WTC11 (cell line): Measurements from ENCODE around the gene FGR. TPM values are rescaled to one million over a fixed set of nuclear protein-coding genes. Genes with fewer than 3 reads are reported as not detected.

Experiments used
- ATAC-seq: fragments of 200-7000 bp; cut with Tn5 transposase; 2 replicates; pipeline ENCODE4 v1.10.0; 2021; ENCODE audit warnings: mild to moderate bottlenecking, moderate library complexity
- CTCF ChIA-PET: fragments of 300-600 bp; sonication (Branson Sonifier 250); formaldehyde crosslinking; loops from one replicate; lab custom pipeline; 2021; ENCODE audit warnings: antibody characterized with exemption; lab: Charles Lee
- POLR2A ChIA-PET: fragments of 350-600 bp; sonication (Branson Sonifier 250); formaldehyde crosslinking; loops from one replicate; lab custom pipeline; 2021; ENCODE audit warnings: antibody characterized with exemption; lab: Charles Lee
- DNase-seq: peaks from one replicate; pipeline ENCODE4 v3.0.0; 2021; ENCODE audit warnings: low spot score
- H3K27ac Mint-ChIP-seq: 2 replicates; pipeline ENCODE4 v1.8.0; 2021; ENCODE audit warnings: mixed read lengths
- H3K27me3 Mint-ChIP-seq: 2 replicates; pipeline ENCODE4 v1.8.0; 2021; ENCODE audit warnings: low read depth, mild to moderate bottlenecking, moderate library complexity, mixed read lengths
- H3K36me3 Mint-ChIP-seq: 2 replicates; pipeline ENCODE4 v1.8.0; 2021; ENCODE audit warnings: mixed read lengths
- H3K4me1 Mint-ChIP-seq: 2 replicates; pipeline ENCODE4 v1.8.0; 2022; ENCODE audit warnings: mixed read lengths
- H3K4me3 Mint-ChIP-seq: 2 replicates; pipeline ENCODE4 v1.8.0; 2021; ENCODE audit warnings: mild to moderate bottlenecking, moderate library complexity, mixed read lengths
- H3K9me3 Mint-ChIP-seq: 2 replicates; pipeline ENCODE4 v1.8.0; 2021; ENCODE audit warnings: mixed read lengths
- CREB1 ChIP-seq: sonication (generic); formaldehyde crosslinking; IDR thresholded peaks from 2 replicates; pipeline ENCODE4 v1.8.0; 2023; ENCODE audit warnings: mild to moderate bottlenecking, missing genetic modification reagents
- FOXK1 ChIP-seq: sonication (generic); formaldehyde crosslinking; IDR thresholded peaks from 2 replicates; pipeline ENCODE4 v1.8.0; 2022; ENCODE audit warnings: mild to moderate bottlenecking, moderate library complexity, missing genetic modification reagents
- GABPB1 ChIP-seq: sonication (generic); formaldehyde crosslinking; IDR thresholded peaks from 2 replicates; pipeline ENCODE4 v1.8.1; 2023; ENCODE audit warnings: mild to moderate bottlenecking, missing genetic modification reagents
- JAZF1 ChIP-seq: fragments of 250-450 bp; sonication (Bioruptor Pico); IDR thresholded peaks from 2 replicates; pipeline ENCODE4 v1.9.0; 2021; ENCODE audit warnings: moderate library complexity, mild to moderate bottlenecking, inconsistent platforms
- JUN ChIP-seq: sonication (generic); formaldehyde crosslinking; IDR thresholded peaks from 2 replicates; pipeline ENCODE4 v1.8.0; 2023; ENCODE audit warnings: mild to moderate bottlenecking, missing genetic modification reagents
- MYBL2 ChIP-seq: sonication (generic); formaldehyde crosslinking; IDR thresholded peaks from 2 replicates; pipeline ENCODE4 v1.8.1; 2023; ENCODE audit warnings: mild to moderate bottlenecking, moderate library complexity, missing genetic modification reagents
- NFATC4 ChIP-seq: fragments of 250-450 bp; sonication (Bioruptor Pico); IDR thresholded peaks from 2 replicates; pipeline ENCODE4 v1.9.0; 2021; ENCODE audit warnings: mild to moderate bottlenecking
- NR2C2 ChIP-seq: sonication (generic); formaldehyde crosslinking; IDR thresholded peaks from 2 replicates; pipeline ENCODE4 v1.8.0; 2022; ENCODE audit warnings: mild to moderate bottlenecking, missing genetic modification reagents
- NR3C1 ChIP-seq: sonication (generic); formaldehyde crosslinking; conservative IDR thresholded peaks from 2 replicates; pipeline ENCODE4 v1.8.1; 2023; ENCODE audit warnings: low read depth, mild to moderate bottlenecking, missing genetic modification reagents
- SMAD3 ChIP-seq: sonication (generic); formaldehyde crosslinking; IDR thresholded peaks from 2 replicates; pipeline ENCODE4 v1.8.0; 2022; ENCODE audit warnings: missing genetic modification reagents, mild to moderate bottlenecking, borderline replicate concordance
- SP1 ChIP-seq: sonication (generic); formaldehyde crosslinking; conservative IDR thresholded peaks from 2 replicates; pipeline ENCODE4 v1.8.1; 2022; ENCODE audit warnings: missing genetic modification reagents
- TEAD1 ChIP-seq: sonication (generic); formaldehyde crosslinking; IDR thresholded peaks from 2 replicates; pipeline ENCODE4 v1.8.0; 2022; ENCODE audit warnings: mild to moderate bottlenecking, missing genetic modification reagents
- TP53 ChIP-seq: sonication (generic); formaldehyde crosslinking; IDR thresholded peaks from 2 replicates; pipeline ENCODE4 v1.8.1; 2023; ENCODE audit warnings: mild to moderate bottlenecking, missing genetic modification reagents
- ZNF138 ChIP-seq: sonication (generic); formaldehyde crosslinking; conservative IDR thresholded peaks from 2 replicates; pipeline ENCODE4 v1.8.1; 2022; ENCODE audit warnings: mild to moderate bottlenecking, moderate library complexity, missing genetic modification reagents
- ZNF232 ChIP-seq: sonication (generic); formaldehyde crosslinking; IDR thresholded peaks from 2 replicates; pipeline ENCODE4 v1.8.0; 2022; ENCODE audit warnings: mild to moderate bottlenecking, missing genetic modification reagents
- ZNF416 ChIP-seq: fragments of 250-450 bp; sonication (Bioruptor Pico); IDR thresholded peaks from 2 replicates; pipeline ENCODE4 v1.9.0; 2021; ENCODE audit warnings: mild to moderate bottlenecking, inconsistent platforms
- ZNF423 ChIP-seq: fragments of 250-450 bp; sonication (Bioruptor Pico); IDR thresholded peaks from 2 replicates; pipeline ENCODE4 v2.1.2; 2022; ENCODE audit warnings: mild to moderate bottlenecking, moderate library complexity
- total RNA-seq: library from RNA; stranded (reverse); gene quantifications from 3 replicates; pipeline ENCODE4 v1.2.3, GENCODE V29; 2021
- TF ChIP-seq, protein P1 (sequence below): sonication (generic); formaldehyde crosslinking; IDR thresholded peaks from 2 replicates; pipeline ENCODE4 v1.8.0; 2022; ENCODE audit warnings: mild to moderate bottlenecking, missing genetic modification reagents
- TF ChIP-seq, protein P2 (sequence below): fragments of 200-600 bp; IDR thresholded peaks from 2 replicates; pipeline ENCODE4 v1.8.0; 2022; ENCODE audit warnings: antibody characterized with exemption
- TF ChIP-seq, protein P3 (sequence below): sonication (generic); formaldehyde crosslinking; IDR thresholded peaks from 2 replicates; pipeline ENCODE4 v1.8.1; 2023; ENCODE audit warnings: mild to moderate bottlenecking, missing genetic modification reagents, moderate library complexity
- TF ChIP-seq, protein P4 (sequence below): sonication (generic); formaldehyde crosslinking; IDR thresholded peaks from 2 replicates; pipeline ENCODE4 v1.8.1; 2022; ENCODE audit warnings: mild to moderate bottlenecking, missing genetic modification reagents, moderate library complexity, borderline replicate concordance
- TF ChIP-seq, protein P5 (sequence below): sonication (generic); formaldehyde crosslinking; IDR thresholded peaks from 2 replicates; pipeline ENCODE4 v1.8.1; 2023; ENCODE audit warnings: mild to moderate bottlenecking, missing genetic modification reagents, moderate library complexity
- TF ChIP-seq, protein P6 (sequence below): sonication (generic); formaldehyde crosslinking; IDR thresholded peaks from 2 replicates; pipeline ENCODE4 v1.8.1; 2023; ENCODE audit warnings: mild to moderate bottlenecking, missing genetic modification reagents, borderline replicate concordance
- TF ChIP-seq, protein P7 (sequence below): fragments of 250-450 bp; sonication (Bioruptor Pico); IDR thresholded peaks from 2 replicates; pipeline ENCODE4 v1.9.0; 2021; ENCODE audit warnings: mild to moderate bottlenecking
- TF ChIP-seq, protein P8 (sequence below): fragments of 250-450 bp; sonication (Bioruptor Pico); IDR thresholded peaks from 2 replicates; pipeline ENCODE4 v1.9.0; 2021; ENCODE audit warnings: mild to moderate bottlenecking

Gene FGR
- total RNA-seq, 1 experiment from 2014 or later, result 0.77 TPM

DNA sequence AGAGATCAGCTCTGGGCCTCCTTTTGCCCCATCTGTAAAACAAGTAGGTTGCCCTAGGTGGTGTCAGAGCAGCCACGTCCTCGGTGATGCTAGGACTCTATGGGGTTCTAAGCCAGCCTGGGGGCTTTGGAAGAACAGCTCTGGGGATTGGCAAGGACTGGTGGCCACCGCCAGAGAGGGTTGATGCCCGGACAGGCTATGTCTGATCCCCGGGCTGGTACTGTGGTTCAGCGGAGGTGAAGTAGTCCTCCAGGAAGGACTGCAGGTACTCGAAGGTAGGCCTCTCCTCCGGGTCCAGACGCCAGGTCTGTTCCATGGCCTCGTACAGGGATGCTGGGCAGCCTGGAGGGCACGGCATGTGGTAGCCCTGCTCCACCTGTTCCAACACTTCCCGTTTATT is 22.3 kb downstream of the FGR start:
- no peaks in the 10 kb centered on the region for H3K9me3 Mint-ChIP-seq
- no peak for DNase-seq
- POLR2A ChIA-PET, result no interaction called here
- no peak overlapping the region for H3K4me3 Mint-ChIP-seq
- TF ChIP-seq ZNF423 (CRISPR knock-in tag) (no peak), MYBL2 (no peak), TEAD1 (no peak), NFATC4 (CRISPR knock-in tag) (no peak), NR2C2 (CRISPR knock-in tag) (no peak), NR3C1 (CRISPR knock-in tag) (no peak), ZNF416 (CRISPR knock-in tag) (no peak), TP53 (no peak), CREB1 (CRISPR knock-in tag) (no peak)
- TF ChIP-seq, protein P1, sequence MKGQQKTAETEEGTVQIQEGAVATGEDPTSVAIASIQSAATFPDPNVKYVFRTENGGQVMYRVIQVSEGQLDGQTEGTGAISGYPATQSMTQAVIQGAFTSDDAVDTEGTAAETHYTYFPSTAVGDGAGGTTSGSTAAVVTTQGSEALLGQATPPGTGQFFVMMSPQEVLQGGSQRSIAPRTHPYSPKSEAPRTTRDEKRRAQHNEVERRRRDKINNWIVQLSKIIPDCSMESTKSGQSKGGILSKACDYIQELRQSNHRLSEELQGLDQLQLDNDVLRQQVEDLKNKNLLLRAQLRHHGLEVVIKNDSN (CRISPR knock-in tag), result no peak
- TF ChIP-seq, protein P2, sequence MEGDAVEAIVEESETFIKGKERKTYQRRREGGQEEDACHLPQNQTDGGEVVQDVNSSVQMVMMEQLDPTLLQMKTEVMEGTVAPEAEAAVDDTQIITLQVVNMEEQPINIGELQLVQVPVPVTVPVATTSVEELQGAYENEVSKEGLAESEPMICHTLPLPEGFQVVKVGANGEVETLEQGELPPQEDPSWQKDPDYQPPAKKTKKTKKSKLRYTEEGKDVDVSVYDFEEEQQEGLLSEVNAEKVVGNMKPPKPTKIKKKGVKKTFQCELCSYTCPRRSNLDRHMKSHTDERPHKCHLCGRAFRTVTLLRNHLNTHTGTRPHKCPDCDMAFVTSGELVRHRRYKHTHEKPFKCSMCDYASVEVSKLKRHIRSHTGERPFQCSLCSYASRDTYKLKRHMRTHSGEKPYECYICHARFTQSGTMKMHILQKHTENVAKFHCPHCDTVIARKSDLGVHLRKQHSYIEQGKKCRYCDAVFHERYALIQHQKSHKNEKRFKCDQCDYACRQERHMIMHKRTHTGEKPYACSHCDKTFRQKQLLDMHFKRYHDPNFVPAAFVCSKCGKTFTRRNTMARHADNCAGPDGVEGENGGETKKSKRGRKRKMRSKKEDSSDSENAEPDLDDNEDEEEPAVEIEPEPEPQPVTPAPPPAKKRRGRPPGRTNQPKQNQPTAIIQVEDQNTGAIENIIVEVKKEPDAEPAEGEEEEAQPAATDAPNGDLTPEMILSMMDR, result no peak
- TF ChIP-seq, protein P3, sequence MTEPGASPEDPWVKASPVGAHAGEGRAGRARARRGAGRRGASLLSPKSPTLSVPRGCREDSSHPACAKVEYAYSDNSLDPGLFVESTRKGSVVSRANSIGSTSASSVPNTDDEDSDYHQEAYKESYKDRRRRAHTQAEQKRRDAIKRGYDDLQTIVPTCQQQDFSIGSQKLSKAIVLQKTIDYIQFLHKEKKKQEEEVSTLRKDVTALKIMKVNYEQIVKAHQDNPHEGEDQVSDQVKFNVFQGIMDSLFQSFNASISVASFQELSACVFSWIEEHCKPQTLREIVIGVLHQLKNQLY (CRISPR knock-in tag), result no peak
- TF ChIP-seq, protein P4, sequence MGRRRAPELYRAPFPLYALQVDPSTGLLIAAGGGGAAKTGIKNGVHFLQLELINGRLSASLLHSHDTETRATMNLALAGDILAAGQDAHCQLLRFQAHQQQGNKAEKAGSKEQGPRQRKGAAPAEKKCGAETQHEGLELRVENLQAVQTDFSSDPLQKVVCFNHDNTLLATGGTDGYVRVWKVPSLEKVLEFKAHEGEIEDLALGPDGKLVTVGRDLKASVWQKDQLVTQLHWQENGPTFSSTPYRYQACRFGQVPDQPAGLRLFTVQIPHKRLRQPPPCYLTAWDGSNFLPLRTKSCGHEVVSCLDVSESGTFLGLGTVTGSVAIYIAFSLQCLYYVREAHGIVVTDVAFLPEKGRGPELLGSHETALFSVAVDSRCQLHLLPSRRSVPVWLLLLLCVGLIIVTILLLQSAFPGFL (CRISPR knock-in tag), result no peak
- TF ChIP-seq, protein P5, sequence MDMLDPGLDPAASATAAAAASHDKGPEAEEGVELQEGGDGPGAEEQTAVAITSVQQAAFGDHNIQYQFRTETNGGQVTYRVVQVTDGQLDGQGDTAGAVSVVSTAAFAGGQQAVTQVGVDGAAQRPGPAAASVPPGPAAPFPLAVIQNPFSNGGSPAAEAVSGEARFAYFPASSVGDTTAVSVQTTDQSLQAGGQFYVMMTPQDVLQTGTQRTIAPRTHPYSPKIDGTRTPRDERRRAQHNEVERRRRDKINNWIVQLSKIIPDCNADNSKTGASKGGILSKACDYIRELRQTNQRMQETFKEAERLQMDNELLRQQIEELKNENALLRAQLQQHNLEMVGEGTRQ (CRISPR knock-in tag), result no peak
- TF ChIP-seq, protein P6, sequence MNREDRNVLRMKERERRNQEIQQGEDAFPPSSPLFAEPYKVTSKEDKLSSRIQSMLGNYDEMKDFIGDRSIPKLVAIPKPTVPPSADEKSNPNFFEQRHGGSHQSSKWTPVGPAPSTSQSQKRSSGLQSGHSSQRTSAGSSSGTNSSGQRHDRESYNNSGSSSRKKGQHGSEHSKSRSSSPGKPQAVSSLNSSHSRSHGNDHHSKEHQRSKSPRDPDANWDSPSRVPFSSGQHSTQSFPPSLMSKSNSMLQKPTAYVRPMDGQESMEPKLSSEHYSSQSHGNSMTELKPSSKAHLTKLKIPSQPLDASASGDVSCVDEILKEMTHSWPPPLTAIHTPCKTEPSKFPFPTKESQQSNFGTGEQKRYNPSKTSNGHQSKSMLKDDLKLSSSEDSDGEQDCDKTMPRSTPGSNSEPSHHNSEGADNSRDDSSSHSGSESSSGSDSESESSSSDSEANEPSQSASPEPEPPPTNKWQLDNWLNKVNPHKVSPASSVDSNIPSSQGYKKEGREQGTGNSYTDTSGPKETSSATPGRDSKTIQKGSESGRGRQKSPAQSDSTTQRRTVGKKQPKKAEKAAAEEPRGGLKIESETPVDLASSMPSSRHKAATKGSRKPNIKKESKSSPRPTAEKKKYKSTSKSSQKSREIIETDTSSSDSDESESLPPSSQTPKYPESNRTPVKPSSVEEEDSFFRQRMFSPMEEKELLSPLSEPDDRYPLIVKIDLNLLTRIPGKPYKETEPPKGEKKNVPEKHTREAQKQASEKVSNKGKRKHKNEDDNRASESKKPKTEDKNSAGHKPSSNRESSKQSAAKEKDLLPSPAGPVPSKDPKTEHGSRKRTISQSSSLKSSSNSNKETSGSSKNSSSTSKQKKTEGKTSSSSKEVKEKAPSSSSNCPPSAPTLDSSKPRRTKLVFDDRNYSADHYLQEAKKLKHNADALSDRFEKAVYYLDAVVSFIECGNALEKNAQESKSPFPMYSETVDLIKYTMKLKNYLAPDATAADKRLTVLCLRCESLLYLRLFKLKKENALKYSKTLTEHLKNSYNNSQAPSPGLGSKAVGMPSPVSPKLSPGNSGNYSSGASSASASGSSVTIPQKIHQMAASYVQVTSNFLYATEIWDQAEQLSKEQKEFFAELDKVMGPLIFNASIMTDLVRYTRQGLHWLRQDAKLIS (CRISPR knock-in tag), result no peak
- TF ChIP-seq, all 79 proteins: peak for 0
- H3K36me3 Mint-ChIP-seq, result no peaks in the 10 kb centered on the region
- ATAC-seq, result no peak
- H3K27ac Mint-ChIP-seq, result no peak overlapping the region
- peaks cover 17% of the 10 kb centered on the region for H3K4me1 Mint-ChIP-seq
- peaks cover 15% of the 10 kb centered on the region for H3K27me3 Mint-ChIP-seq
- CTCF ChIA-PET, result interaction anchor here (0.8 to 16.7 kb wide), 3 partner anchors 44 to 55 kb away, joined by 5 to 367 read pairs (median 34); no protein-coding TSS in a partner anchor

DNA sequence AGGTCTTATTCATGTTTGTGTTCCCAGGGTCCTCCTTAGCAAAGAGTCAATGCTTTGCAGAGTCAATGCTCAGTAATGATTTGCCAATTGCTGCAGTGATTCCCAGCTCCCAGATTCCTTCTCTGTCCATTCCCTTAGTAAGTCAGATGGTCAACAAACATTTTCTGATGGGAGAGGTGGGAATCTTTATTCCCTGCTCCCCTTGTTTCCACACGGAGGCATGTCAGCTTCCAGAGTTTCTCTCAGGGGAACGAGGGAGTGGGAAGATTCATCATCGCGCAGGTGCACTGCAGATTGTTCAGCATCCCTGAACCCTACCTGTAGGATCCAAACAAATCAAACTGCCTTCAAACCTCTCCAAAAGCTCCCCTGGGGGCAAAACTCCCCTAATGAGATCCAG is 23.5 kb downstream of the FGR start:
- Mint-ChIP-seq H3K27ac (no peak overlapping the region), H3K4me1 (peaks cover 21% of the 10 kb centered on the region), H3K9me3 (no peaks in the 10 kb centered on the region), H3K27me3 (peaks cover 14% of the 10 kb centered on the region), H3K36me3 (no peaks in the 10 kb centered on the region), H3K4me3 (no peak overlapping the region)
- ChIA-PET POLR2A (no interaction called here), CTCF (interaction anchor here (0.7 to 16.7 kb wide), 3 partner anchors 45 to 162 kb away, joined by 3 to 367 read pairs (median 5); partner anchors contain the start of gene STX12)
- no peak for DNase-seq
- no peak for ATAC-seq
- TF ChIP-seq, protein P7, sequence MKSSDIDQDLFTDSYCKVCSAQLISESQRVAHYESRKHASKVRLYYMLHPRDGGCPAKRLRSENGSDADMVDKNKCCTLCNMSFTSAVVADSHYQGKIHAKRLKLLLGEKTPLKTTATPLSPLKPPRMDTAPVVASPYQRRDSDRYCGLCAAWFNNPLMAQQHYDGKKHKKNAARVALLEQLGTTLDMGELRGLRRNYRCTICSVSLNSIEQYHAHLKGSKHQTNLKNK (CRISPR knock-in tag), result no peak
- no peak for TF ChIP-seq JUN (CRISPR knock-in tag)
- TF ChIP-seq SMAD3 (CRISPR knock-in tag), result no peak
- TF ChIP-seq ZNF138, result no peak
- no peak for TF ChIP-seq GABPB1
- no peak for TF ChIP-seq MYBL2
- no peak for TF ChIP-seq JAZF1
- TF ChIP-seq, protein P8, sequence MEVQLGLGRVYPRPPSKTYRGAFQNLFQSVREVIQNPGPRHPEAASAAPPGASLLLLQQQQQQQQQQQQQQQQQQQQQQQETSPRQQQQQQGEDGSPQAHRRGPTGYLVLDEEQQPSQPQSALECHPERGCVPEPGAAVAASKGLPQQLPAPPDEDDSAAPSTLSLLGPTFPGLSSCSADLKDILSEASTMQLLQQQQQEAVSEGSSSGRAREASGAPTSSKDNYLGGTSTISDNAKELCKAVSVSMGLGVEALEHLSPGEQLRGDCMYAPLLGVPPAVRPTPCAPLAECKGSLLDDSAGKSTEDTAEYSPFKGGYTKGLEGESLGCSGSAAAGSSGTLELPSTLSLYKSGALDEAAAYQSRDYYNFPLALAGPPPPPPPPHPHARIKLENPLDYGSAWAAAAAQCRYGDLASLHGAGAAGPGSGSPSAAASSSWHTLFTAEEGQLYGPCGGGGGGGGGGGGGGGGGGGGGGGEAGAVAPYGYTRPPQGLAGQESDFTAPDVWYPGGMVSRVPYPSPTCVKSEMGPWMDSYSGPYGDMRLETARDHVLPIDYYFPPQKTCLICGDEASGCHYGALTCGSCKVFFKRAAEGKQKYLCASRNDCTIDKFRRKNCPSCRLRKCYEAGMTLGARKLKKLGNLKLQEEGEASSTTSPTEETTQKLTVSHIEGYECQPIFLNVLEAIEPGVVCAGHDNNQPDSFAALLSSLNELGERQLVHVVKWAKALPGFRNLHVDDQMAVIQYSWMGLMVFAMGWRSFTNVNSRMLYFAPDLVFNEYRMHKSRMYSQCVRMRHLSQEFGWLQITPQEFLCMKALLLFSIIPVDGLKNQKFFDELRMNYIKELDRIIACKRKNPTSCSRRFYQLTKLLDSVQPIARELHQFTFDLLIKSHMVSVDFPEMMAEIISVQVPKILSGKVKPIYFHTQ (CRISPR knock-in tag), result no peak
- TF ChIP-seq ZNF232, result no peak
- no peak for TF ChIP-seq SP1 (CRISPR knock-in tag)
- no peak for TF ChIP-seq FOXK1 (CRISPR knock-in tag)
